Ectodermal cell (in vitro differentiated cells): Measurements from ENCODE around the gene CDH4.
"Not testable (repeated sequence)": the region's sequence is repeated elsewhere in the genome, so short reads cannot be mapped to it uniquely, and the experiment has no call there.

Experiments used
- H3K27ac ChIP-seq: 2 replicates; pipeline ENCODE4 v1.7.0; 2013; ENCODE audit warnings: mild to moderate bottlenecking, low read depth, low read length; ENCODE audit not compliant: insufficient read depth, poor library complexity, severe bottlenecking
- H3K27me3 ChIP-seq: 2 replicates; pipeline ENCODE4 v1.7.0; 2013; ENCODE audit warnings: mild to moderate bottlenecking, low read length; ENCODE audit not compliant: insufficient read depth, control insufficient read depth, poor library complexity, severe bottlenecking
- H3K36me3 ChIP-seq: one replicate; pipeline ENCODE4 v1.7.0; 2013; ENCODE audit warnings: low read length; ENCODE audit not compliant: control insufficient read depth, insufficient read depth
- H3K4me1 ChIP-seq: one replicate; pipeline ENCODE4 v1.7.0; 2013; ENCODE audit warnings: low read length; ENCODE audit not compliant: control insufficient read depth, insufficient read depth
- H3K4me3 ChIP-seq: 2 replicates; pipeline ENCODE4 v1.7.0; 2013; ENCODE audit warnings: low read depth, low read length, control low read depth; ENCODE audit not compliant: insufficient read depth
- H3K9me3 ChIP-seq: 2 replicates; pipeline ENCODE4 v1.7.0; 2013; ENCODE audit warnings: mild to moderate bottlenecking, low read length, moderate library complexity; ENCODE audit not compliant: control insufficient read depth
- WGBS, 2 experiments: methylation state at CpG; one replicate each; pipeline ENCODE4 v1.1.7; 2013; ENCODE audit warnings: missing lambda C conversion rate in 2 of 2; 5-methylcytosine and 5-hydroxymethylcytosine counted together

The CDH4 gene

GRCh38 chr20:61449057-61449609 is 197.1 kb downstream of the CDH4 start:
- no peaks in the 10 kb centered on the region for H3K9me3 ChIP-seq
- no peaks in the 10 kb centered on the region for H3K36me3 ChIP-seq
- no peak overlapping the region for H3K27ac ChIP-seq
- H3K27me3 ChIP-seq: no peaks in the 10 kb centered on the region
- no peak overlapping the region for H3K4me3 ChIP-seq
- H3K4me1 ChIP-seq: peaks cover 22% of the 10 kb centered on the region
- WGBS, 2 experiments: 76 to 81% methylated on average over 8 of the region's 8 CpGs

- Histone ChIP-seq H3K4me1 (peaks cover 21% of the 10 kb centered on the region), H3K27me3 (no peaks in the 10 kb centered on the region), H3K27ac (no peak overlapping the region), H3K4me3 (no peak overlapping the region), H3K36me3 (no peaks in the 10 kb centered on the region), H3K9me3 (no peaks in the 10 kb centered on the region)
- 82 to 92% methylated on average over 2 of the region's 2 CpGs for WGBS, 2 experiments
Observed at GRCh38 chr20:61449916-61450315, 197.9 kb downstream of the CDH4 start.

GRCh38 chr20:61450549-61450948 is 198.5 kb downstream of the CDH4 start:
- no peak overlapping the region for H3K4me3 ChIP-seq
- H3K9me3 ChIP-seq: no peaks in the 10 kb centered on the region
- no peaks in the 10 kb centered on the region for H3K27me3 ChIP-seq
- peaks cover 14% of the 10 kb centered on the region for H3K4me1 ChIP-seq
- H3K27ac ChIP-seq: no peak overlapping the region
- 90 to 91% methylated on average over 6 of the region's 6 CpGs for WGBS, 2 experiments
- H3K36me3 ChIP-seq: no peaks in the 10 kb centered on the region

- no peaks in the 10 kb centered on the region for H3K27me3 ChIP-seq
- H3K4me1 ChIP-seq: peaks cover 12% of the 10 kb centered on the region
- 91 to 94% methylated on average over 10 of the region's 10 CpGs for WGBS, 2 experiments
- H3K27ac ChIP-seq: no peak overlapping the region
- H3K36me3 ChIP-seq: no peaks in the 10 kb centered on the region
- no peak overlapping the region for H3K4me3 ChIP-seq
- H3K9me3 ChIP-seq: no peaks in the 10 kb centered on the region
Observed at GRCh38 chr20:61451009-61451408, 198.9 kb downstream of the CDH4 start.

GRCh38 chr20:61451953-61452352 is 199.9 kb downstream of the CDH4 start:
- WGBS, 2 experiments: 78 to 81% methylated on average over 8 of the region's 8 CpGs
- Histone ChIP-seq H3K4me3 (no peak overlapping the region), H3K36me3 (no peaks in the 10 kb centered on the region), H3K9me3 (no peaks in the 10 kb centered on the region), H3K4me1 (peaks cover 12% of the 10 kb centered on the region), H3K27ac (no peak overlapping the region), H3K27me3 (no peaks in the 10 kb centered on the region)

- 80 to 83% methylated on average over 7 of the region's 7 CpGs for WGBS, 2 experiments
- Histone ChIP-seq H3K36me3 (no peaks in the 10 kb centered on the region), H3K27me3 (no peaks in the 10 kb centered on the region), H3K27ac (no peak overlapping the region), H3K9me3 (no peaks in the 10 kb centered on the region), H3K4me3 (no peak overlapping the region), H3K4me1 (peaks cover 6% of the 10 kb centered on the region)
Observed at GRCh38 chr20:61453219-61453618, 201.2 kb downstream of the CDH4 start.

- H3K9me3 ChIP-seq, H3K36me3 ChIP-seq, H3K4me3 ChIP-seq, H3K27me3 ChIP-seq, H3K4me1 ChIP-seq, H3K27ac ChIP-seq: not testable (repeated sequence)
- WGBS, 2 experiments: 84% methylated on average over 3 of the region's 3 CpGs
Observed at GRCh38 chr20:61453623-61454022, 201.6 kb downstream of the CDH4 start.

- no peaks in the 10 kb centered on the region for H3K36me3 ChIP-seq
- H3K9me3 ChIP-seq: no peaks in the 10 kb centered on the region
- H3K27me3 ChIP-seq: no peaks in the 10 kb centered on the region
- no peak overlapping the region for H3K27ac ChIP-seq
- WGBS, 2 experiments: 93 to 95% methylated on average over 9 of the region's 9 CpGs
- no peak overlapping the region for H3K4me3 ChIP-seq
- no peaks in the 10 kb centered on the region for H3K4me1 ChIP-seq
Observed at GRCh38 chr20:61454053-61454452, 202.0 kb downstream of the CDH4 start.

- no peak overlapping the region for H3K27ac ChIP-seq
- H3K27me3 ChIP-seq: no peaks in the 10 kb centered on the region
- H3K4me1 ChIP-seq: no peaks in the 10 kb centered on the region
- no peaks in the 10 kb centered on the region for H3K9me3 ChIP-seq
- no peaks in the 10 kb centered on the region for H3K36me3 ChIP-seq
- WGBS, 2 experiments: 95 to 96% methylated on average over 6 of the region's 6 CpGs
- H3K4me3 ChIP-seq: no peak overlapping the region
Observed at GRCh38 chr20:61455508-61456215, 203.6 kb downstream of the CDH4 start.

- Histone ChIP-seq H3K9me3 (no peaks in the 10 kb centered on the region), H3K27ac (no peak overlapping the region), H3K4me1 (no peaks in the 10 kb centered on the region), H3K27me3 (no peaks in the 10 kb centered on the region), H3K4me3 (no peak overlapping the region), H3K36me3 (no peaks in the 10 kb centered on the region)
- 93 to 95% methylated on average over 4 of the region's 4 CpGs for WGBS, 2 experiments
Observed at GRCh38 chr20:61457725-61458124, 205.7 kb downstream of the CDH4 start.
